ENCODE results near the gene SPDYC.

The SPDYC gene

DNA sequence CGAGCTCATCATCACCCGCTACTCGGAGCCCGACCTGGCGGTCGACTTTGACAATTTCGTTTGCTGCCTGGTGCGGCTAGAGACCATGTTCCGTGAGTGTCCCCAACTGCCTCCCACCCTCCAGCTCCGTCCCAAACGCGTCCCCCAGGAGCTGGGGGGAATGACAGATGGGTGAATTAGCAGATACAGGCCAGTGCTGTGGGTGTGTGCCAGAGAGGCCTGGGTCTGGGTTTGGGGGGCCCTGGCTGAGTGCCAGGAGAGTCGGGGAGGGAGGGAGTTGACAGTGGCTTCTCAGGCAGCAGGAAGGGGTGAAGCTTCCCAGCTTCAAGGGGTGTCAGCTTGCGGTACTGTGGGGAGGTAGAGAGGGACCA lies 40.3 kb downstream of the SPDYC start:
- no peaks in the 10 kb centered on the region for H3K9me3 ChIP-seq (ENCODE audit: control insufficient read depth, low read length)
- H3K4me1 ChIP-seq (ENCODE audit: control insufficient read depth, insufficient read depth, low read length), result no peaks in the 10 kb centered on the region
- peaks cover 53% of the 10 kb centered on the region for H3K36me3 ChIP-seq (ENCODE audit: control insufficient read depth, insufficient read depth, low read length, severe bottlenecking)
- H3K9ac ChIP-seq (ENCODE audit: low read length), result no peak overlapping the region
- no peak overlapping the region for H3K4me3 ChIP-seq (ENCODE audit: low read length)
- no peaks in the 10 kb centered on the region for H3K27me3 ChIP-seq (replicated peaks; ENCODE audit: control insufficient read depth, insufficient read depth, low read length)
- no peak for DNase-seq (ENCODE audit: low read depth)

DNA sequence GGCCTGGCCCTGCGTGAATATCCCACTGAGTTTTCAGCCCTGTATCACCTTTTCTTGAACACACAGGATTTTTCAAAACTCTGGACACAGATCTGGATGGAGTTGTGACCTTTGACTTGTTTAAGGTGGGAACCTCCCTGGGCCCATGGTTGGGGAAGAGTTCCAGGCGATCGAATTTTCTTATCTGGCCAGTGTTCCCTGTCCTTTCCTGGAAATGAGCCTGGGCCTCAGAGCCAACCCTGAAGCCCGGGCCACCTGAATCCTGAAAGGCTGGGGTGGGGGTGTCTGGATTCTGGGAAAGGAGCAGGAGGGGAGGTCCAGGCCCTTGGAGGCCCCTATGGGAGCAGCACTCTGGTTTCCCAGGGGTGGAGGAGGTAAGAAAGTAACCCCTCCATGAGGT lies 40.7 kb downstream of the SPDYC start:
- Histone ChIP-seq H3K9me3 (ENCODE audit: control insufficient read depth, low read length) (no peaks in the 10 kb centered on the region), H3K36me3 (ENCODE audit: control insufficient read depth, insufficient read depth, low read length, severe bottlenecking) (peaks cover 49% of the 10 kb centered on the region), H3K27me3 (replicated peaks; ENCODE audit: control insufficient read depth, insufficient read depth, low read length) (no peaks in the 10 kb centered on the region), H3K4me3 (ENCODE audit: low read length) (no peak overlapping the region), H3K4me1 (ENCODE audit: control insufficient read depth, insufficient read depth, low read length) (no peaks in the 10 kb centered on the region), H3K9ac (ENCODE audit: low read length) (no peak overlapping the region)
- DNase-seq (ENCODE audit: low read depth), result no peak

DNA sequence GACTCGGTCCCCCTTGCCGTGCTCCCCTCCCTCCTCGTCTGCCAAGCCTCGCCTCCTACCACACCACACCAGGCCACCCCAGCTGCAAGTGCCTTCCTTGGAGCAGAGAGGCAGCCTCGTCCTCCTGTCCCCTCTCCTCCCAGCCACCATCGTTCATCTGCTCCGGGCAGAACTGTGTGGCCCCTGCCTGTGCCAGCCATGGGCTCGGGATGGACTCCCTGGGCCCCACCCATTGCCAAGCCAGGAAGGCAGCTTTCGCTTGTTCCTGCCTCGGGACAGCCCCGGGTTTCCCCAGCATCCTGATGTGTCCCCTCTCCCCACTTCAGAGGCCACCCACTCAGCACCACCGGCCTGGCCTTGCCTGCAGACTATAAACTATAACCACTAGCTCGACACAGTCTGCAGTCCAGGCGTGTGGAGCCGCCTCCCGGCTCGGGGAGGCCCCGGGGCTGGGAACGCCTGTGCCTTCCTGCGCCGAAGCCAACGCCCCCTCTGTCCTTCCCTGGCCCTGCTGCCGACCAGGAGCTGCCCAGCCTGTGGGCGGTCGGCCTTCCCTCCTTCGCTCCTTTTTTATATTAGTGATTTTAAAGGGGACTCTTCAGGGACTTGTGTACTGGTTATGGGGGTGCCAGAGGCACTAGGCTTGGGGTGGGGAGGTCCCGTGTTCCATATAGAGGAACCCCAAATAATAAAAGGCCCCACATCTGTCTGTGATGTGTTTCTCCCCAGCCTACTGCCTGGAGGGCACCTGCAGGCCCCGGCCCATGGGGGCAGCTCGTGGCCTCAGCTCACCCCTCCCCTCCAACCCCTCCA lies 41.5 kb downstream of the SPDYC start:
- no peaks in the 10 kb centered on the region for H3K9me3 ChIP-seq (ENCODE audit: control insufficient read depth, low read length)
- peaks cover 42% of the 10 kb centered on the region for H3K36me3 ChIP-seq (ENCODE audit: control insufficient read depth, insufficient read depth, low read length, severe bottlenecking)
- H3K27me3 ChIP-seq (replicated peaks; ENCODE audit: control insufficient read depth, insufficient read depth, low read length), result no peaks in the 10 kb centered on the region
- no peak overlapping the region for H3K9ac ChIP-seq (ENCODE audit: low read length)
- H3K4me3 ChIP-seq (ENCODE audit: low read length), result no peak overlapping the region
- no peaks in the 10 kb centered on the region for H3K4me1 ChIP-seq (ENCODE audit: control insufficient read depth, insufficient read depth, low read length)
- DNase-seq (ENCODE audit: low read depth), result no peak

DNA sequence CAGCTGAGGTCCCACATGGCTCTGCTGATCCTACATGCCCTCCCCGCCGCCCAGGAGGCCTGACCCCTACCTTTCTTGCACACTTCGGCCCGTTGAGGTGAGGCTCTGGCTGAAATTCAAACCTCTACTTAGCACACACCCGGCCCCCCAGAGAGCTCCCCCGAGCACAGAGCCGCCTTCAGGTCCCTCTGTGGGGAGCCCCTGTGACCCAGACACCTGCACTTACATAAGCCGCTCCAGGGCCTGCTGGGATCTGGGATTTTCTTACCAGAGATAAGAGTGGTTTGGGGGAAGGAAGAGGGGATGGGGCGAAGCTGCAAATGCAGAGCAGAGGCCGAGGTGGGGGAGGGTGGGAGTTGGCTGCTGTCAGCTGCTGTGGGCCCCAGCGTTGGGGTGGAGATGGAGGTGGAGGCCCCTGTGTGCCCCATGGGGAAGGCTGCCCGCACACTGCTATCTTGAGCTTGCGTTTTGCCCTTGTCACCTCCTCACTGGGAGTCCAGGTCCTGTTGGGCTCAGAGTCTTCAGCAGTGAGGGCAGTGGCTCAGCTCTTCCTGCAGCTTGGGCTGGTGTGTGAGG lies 42.3 kb downstream of the SPDYC start:
- no peaks in the 10 kb centered on the region for H3K27me3 ChIP-seq (replicated peaks; ENCODE audit: control insufficient read depth, insufficient read depth, low read length)
- H3K4me3 ChIP-seq (ENCODE audit: low read length), result no peak overlapping the region
- DNase-seq (ENCODE audit: low read depth), result no peak
- H3K36me3 ChIP-seq (ENCODE audit: control insufficient read depth, insufficient read depth, low read length, severe bottlenecking), result peaks cover 36% of the 10 kb centered on the region
- no peaks in the 10 kb centered on the region for H3K9me3 ChIP-seq (ENCODE audit: control insufficient read depth, low read length)
- H3K4me1 ChIP-seq (ENCODE audit: control insufficient read depth, insufficient read depth, low read length), result no peaks in the 10 kb centered on the region
- no peak overlapping the region for H3K9ac ChIP-seq (ENCODE audit: low read length)

DNA sequence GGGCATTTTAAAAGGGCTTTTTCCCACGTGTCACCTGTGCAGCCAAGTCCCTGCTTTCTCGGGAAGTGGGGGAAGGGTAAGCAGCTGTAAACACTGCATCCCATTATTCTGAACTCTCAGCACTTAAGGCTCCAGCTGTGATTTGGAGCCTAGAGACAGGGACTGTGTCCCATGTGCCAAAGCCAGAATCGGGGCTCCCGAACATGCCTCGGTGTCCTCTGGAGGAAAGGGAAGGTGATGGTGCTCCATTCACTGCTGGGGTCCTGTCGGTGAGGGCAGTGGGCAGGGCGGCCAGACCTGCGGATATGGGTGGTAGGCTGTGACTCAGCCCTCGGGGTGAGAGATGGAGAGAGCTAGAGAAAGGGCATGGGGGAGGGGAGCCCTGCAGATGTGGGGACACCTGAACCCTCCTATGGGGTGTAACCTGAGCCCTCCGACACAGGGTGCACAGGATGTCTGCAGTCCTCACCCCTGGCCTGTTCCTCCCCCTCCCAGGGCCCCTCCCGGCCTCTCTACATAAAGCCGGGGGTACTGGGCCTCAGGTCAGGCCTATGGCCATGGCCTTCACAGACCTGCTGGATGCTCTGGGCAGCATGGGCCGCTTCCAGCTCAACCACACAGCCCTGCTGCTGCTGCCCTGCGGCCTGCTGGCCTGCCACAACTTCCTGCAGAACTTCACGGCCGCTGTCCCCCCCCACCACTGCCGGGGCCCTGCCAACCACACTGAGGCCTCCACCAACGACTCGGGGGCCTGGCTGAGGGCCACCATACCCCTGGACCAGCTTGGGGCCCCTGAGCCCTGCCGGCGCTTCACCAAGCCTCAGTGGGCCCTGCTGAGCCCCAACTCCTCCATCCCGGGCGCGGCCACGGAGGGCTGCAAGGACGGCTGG lies 43.5 kb downstream of the SPDYC start:
- no peaks in the 10 kb centered on the region for H3K4me1 ChIP-seq (ENCODE audit: control insufficient read depth, insufficient read depth, low read length)
- no peaks in the 10 kb centered on the region for H3K27me3 ChIP-seq (replicated peaks; ENCODE audit: control insufficient read depth, insufficient read depth, low read length)
- no peak for DNase-seq (ENCODE audit: low read depth)
- H3K9me3 ChIP-seq (ENCODE audit: control insufficient read depth, low read length), result no peaks in the 10 kb centered on the region
- H3K36me3 ChIP-seq (ENCODE audit: control insufficient read depth, insufficient read depth, low read length, severe bottlenecking), result peaks cover 28% of the 10 kb centered on the region
- H3K4me3 ChIP-seq (ENCODE audit: low read length), result no peak overlapping the region
- H3K9ac ChIP-seq (ENCODE audit: low read length), result no peak overlapping the region

DNA sequence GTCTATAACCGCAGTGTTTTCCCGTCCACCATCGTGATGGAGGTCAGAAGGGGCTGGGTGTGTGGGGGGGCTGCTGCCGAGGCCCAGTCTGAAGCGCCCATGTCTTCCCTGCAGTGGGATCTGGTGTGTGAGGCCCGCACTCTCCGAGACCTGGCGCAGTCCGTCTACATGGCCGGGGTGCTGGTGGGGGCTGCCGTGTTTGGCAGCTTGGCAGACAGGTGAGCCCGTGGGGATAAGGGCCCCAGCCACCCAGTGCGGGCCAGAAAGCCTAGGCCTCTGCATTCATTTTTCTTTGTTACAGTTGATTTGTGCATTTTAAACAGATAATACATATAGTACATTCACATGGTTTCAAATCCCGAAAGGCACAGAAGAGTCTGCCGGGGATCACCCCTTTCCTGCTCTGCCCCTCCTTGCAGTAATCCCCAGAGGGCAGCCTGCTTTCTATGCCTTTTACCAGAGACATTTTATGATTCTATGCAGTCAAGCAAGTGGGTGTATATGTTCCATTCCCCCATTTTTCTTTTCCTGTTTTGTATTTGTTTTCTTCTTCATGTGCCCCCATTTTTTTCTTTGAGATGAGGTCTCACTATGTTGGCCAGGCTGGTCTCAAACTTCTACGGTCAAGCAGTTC lies 44.3 kb downstream of the SPDYC start:
- H3K4me1 ChIP-seq (ENCODE audit: control insufficient read depth, insufficient read depth, low read length), result peaks cover 1% of the 10 kb centered on the region
- H3K9ac ChIP-seq (ENCODE audit: low read length), result no peak overlapping the region
- no peaks in the 10 kb centered on the region for H3K27me3 ChIP-seq (replicated peaks; ENCODE audit: control insufficient read depth, insufficient read depth, low read length)
- peaks cover 21% of the 10 kb centered on the region for H3K36me3 ChIP-seq (ENCODE audit: control insufficient read depth, insufficient read depth, low read length, severe bottlenecking)
- DNase-seq (ENCODE audit: low read depth), result no peak
- no peaks in the 10 kb centered on the region for H3K9me3 ChIP-seq (ENCODE audit: control insufficient read depth, low read length)
- no peak overlapping the region for H3K4me3 ChIP-seq (ENCODE audit: low read length)

DNA sequence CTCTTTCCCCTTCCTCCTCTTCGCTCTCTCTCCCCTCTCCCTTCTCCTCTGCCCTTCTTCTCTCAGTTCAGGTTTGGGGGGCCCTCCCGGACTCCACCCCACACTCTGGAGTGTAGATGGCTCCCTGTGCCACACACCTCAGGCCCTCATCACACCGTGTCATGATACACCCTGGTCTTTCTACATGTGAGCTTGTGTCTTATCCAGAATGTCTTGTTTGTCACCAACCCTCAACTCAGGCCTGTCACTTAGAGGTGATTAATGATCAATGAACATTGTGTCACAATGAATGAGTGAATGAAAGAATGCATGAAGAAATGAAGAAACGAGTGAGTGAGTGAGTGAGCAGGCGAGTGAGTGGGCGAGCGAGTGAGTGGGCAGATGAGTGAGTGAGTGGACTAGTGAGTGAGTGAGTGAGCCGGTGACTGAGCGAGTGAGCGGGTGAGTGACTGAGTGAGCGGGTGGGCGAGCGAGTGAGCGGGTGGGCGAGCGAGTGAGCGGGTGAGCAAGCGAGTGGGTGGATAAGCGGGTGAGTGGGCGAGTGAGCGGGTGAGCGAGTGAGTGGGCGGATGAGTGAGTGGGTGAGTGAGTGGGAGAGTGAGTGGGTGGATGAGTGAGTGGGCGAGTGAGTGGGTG lies 45.5 kb downstream of the SPDYC start:
- Histone ChIP-seq H3K9ac (ENCODE audit: low read length) (no peak overlapping the region), H3K36me3 (ENCODE audit: control insufficient read depth, insufficient read depth, low read length, severe bottlenecking) (peaks cover 8% of the 10 kb centered on the region), H3K27me3 (replicated peaks; ENCODE audit: control insufficient read depth, insufficient read depth, low read length) (no peaks in the 10 kb centered on the region), H3K4me1 (ENCODE audit: control insufficient read depth, insufficient read depth, low read length) (peaks cover 9% of the 10 kb centered on the region), H3K4me3 (ENCODE audit: low read length) (no peak overlapping the region), H3K9me3 (ENCODE audit: control insufficient read depth, low read length) (no peaks in the 10 kb centered on the region)
- no peak for DNase-seq (ENCODE audit: low read depth)

DNA sequence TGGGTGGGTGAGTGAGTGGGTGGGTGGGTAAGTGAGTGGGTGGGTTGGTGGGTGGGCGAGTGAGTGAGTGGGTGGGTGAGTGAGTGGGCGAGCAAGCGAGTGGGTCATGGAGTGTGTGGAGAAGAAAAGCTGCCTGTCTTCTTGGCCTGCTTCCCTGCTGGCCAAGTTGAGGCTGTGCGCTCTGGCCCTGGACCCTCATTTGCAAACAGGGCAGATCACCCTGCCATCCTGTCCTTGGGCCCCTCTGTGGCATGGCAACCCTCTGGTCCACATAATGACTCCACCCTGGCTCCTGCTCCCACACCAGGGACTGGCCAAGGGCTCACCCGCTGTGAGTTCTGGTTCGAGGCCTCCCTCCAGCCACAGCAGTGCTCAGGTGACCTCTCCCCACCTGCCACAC lies 46.8 kb downstream of the SPDYC start:
- no peak overlapping the region for H3K4me3 ChIP-seq (ENCODE audit: low read length)
- no peaks in the 10 kb centered on the region for H3K36me3 ChIP-seq (ENCODE audit: control insufficient read depth, insufficient read depth, low read length, severe bottlenecking)
- no peak for DNase-seq (ENCODE audit: low read depth)

DNA sequence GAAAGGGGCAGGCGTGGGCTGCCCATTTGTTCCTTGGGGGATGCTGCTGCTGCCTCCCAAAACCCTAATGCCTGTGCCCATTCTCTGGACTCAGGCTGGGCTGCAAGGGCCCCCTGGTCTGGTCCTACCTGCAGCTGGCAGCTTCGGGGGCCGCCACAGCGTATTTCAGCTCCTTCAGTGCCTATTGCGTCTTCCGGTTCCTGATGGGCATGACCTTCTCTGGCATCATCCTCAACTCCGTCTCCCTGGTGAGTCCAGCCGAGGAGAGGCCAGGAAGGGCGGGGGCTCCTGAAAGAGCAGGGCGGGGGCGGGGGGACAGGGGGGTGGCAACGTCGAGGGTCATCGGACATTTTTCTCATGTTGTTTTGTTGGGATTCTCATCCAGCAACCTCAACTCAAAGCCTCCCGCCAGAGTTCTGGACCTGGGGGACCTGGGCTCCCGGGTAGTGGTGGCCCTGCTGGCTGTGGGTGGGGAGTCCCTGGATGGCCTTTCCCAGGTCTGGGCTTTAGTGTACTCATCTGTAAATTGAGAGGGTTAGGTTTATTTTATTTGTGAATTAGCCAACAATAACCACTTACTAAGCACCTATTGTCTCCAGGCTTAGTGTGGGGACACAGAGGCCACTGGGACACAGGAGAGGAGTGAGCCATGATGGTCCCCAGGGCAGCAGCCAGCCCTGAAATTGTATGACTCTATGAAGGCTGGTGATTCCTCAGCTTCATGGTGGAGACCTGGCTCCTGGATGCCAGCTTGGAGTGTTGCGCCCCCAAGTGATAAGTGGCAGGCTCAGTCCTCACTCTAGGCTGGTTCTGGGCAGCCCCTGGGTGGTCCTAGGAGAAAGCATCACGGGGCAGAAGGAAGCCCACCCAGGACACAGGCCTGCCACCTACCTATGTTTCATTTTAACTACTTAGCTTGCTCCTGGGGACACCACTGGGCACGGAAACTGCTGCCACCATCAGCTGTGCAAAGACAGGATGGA lies 47.7 kb downstream of the SPDYC start:
- DNase-seq (ENCODE audit: low read depth), result no peak
- Histone ChIP-seq H3K36me3 (ENCODE audit: control insufficient read depth, insufficient read depth, low read length, severe bottlenecking) (no peaks in the 10 kb centered on the region), H3K4me1 (ENCODE audit: control insufficient read depth, insufficient read depth, low read length) (peaks cover 9% of the 10 kb centered on the region), H3K4me3 (ENCODE audit: low read length) (no peak overlapping the region), H3K9me3 (ENCODE audit: control insufficient read depth, low read length) (no peaks in the 10 kb centered on the region), H3K9ac (ENCODE audit: low read length) (no peak overlapping the region), H3K27me3 (replicated peaks; ENCODE audit: control insufficient read depth, insufficient read depth, low read length) (no peaks in the 10 kb centered on the region)

More for the DNA sequence above, 46.8 kb downstream of the SPDYC start:
- peaks cover 9% of the 10 kb centered on the region for H3K4me1 ChIP-seq (ENCODE audit: control insufficient read depth, insufficient read depth, low read length)
- no peaks in the 10 kb centered on the region for H3K27me3 ChIP-seq (replicated peaks; ENCODE audit: control insufficient read depth, insufficient read depth, low read length)
- H3K9ac ChIP-seq (ENCODE audit: low read length), result no peak overlapping the region
- no peaks in the 10 kb centered on the region for H3K9me3 ChIP-seq (ENCODE audit: control insufficient read depth, low read length)

DNA sequence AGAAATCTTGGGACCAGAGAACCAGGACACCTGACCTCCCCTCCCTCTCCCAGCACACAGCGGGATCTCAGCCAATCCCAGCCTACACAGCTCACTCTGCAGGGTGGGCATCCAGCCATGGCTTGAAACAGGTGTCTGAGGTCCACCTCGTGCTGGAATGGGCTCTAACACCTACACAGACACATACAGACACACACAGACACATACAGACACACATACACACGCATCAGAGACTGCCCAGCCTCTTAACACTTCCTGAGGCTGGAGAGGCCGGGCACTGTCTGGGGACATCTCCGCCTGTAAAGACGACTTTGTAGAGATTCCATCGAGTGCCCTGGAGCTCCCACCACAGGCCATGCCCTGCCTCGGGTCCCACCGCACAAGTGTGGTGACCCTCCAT lies 48.4 kb downstream of the SPDYC start:
- no peaks in the 10 kb centered on the region for H3K27me3 ChIP-seq (replicated peaks; ENCODE audit: control insufficient read depth, insufficient read depth, low read length)
- no peak overlapping the region for H3K9ac ChIP-seq (ENCODE audit: low read length)
- no peak overlapping the region for H3K4me3 ChIP-seq (ENCODE audit: low read length)
- no peaks in the 10 kb centered on the region for H3K36me3 ChIP-seq (ENCODE audit: control insufficient read depth, insufficient read depth, low read length, severe bottlenecking)
- no peaks in the 10 kb centered on the region for H3K9me3 ChIP-seq (ENCODE audit: control insufficient read depth, low read length)
- DNase-seq (ENCODE audit: low read depth), result no peak
- H3K4me1 ChIP-seq (ENCODE audit: control insufficient read depth, insufficient read depth, low read length), result peaks cover 9% of the 10 kb centered on the region

Data from adipocyte (in vitro differentiated cells).